HepG2 (cell line): ENCODE results near the gene CCDC192.

Source experiments
- HMGA1 ChIP-seq: sonication (generic); formaldehyde crosslinking; conservative IDR thresholded peaks from 2 replicates; pipeline ENCODE4 v1.4.0; 2020; ENCODE audit warnings: missing genetic modification reagents
- TAF1 ChIP-seq: sonication (generic); formaldehyde crosslinking; IDR thresholded peaks from 2 replicates; pipeline ENCODE4 v1.4.0; 2020; ENCODE audit warnings: missing genetic modification reagents
- ZNF136 ChIP-seq: sonication (generic); formaldehyde crosslinking; IDR thresholded peaks from 2 replicates; pipeline ENCODE4 v1.8.1; 2022; ENCODE audit warnings: low read depth, mild to moderate bottlenecking, moderate library complexity, missing genetic modification reagents
- TF ChIP-seq, protein P1 (sequence below): sonication (generic); formaldehyde crosslinking; IDR thresholded peaks from 2 replicates; pipeline ENCODE4 v1.4.0; 2020; ENCODE audit warnings: missing genetic modification reagents

DNA sequence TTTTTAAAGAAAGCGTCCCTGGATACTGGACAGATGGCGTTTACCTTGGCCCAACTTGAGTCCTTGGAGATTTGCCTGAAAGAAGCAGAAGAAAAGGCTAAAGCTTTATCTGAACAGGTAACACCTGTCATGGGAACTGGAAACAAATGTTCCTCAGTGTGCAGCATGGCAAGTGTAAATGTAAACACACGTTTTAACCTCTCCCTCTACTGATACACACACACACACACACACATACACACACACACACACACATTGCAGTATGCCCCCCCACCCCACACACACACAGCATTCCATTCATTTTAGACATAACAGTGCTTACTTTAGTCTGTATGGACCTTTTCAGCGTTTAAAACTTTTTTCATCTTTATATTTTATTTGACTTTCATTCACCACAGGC is 51.1 kb downstream of the CCDC192 start:
- TF ChIP-seq TAF1: no peak
- no peak for TF ChIP-seq ZNF136 (CRISPR knock-in tag)
- TF ChIP-seq, protein P1, sequence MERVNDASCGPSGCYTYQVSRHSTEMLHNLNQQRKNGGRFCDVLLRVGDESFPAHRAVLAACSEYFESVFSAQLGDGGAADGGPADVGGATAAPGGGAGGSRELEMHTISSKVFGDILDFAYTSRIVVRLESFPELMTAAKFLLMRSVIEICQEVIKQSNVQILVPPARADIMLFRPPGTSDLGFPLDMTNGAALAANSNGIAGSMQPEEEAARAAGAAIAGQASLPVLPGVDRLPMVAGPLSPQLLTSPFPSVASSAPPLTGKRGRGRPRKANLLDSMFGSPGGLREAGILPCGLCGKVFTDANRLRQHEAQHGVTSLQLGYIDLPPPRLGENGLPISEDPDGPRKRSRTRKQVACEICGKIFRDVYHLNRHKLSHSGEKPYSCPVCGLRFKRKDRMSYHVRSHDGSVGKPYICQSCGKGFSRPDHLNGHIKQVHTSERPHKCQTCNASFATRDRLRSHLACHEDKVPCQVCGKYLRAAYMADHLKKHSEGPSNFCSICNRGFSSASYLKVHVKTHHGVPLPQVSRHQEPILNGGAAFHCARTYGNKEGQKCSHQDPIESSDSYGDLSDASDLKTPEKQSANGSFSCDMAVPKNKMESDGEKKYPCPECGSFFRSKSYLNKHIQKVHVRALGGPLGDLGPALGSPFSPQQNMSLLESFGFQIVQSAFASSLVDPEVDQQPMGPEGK (CRISPR knock-in tag): no peak
- TF ChIP-seq HMGA1: no peak
